ENCODE measurements around the gene GNPNAT1.

GRCh38 chr14:52827426-52827825 lies 36.0 kb upstream of the GNPNAT1 start:
- TF ChIP-seq TCF12 (IDR thresholded peaks at IDR 0.05; ENCODE audit: low read depth) (no peak), YY1 (IDR thresholded peaks at IDR 0.05; ENCODE audit: low read depth) (no peak), EGR1 (IDR thresholded peaks at IDR 0.05) (no peak)
